Measurements from ENCODE around the gene TBC1D22A.

- TF ChIP-seq CTCF (IDR thresholded peaks at IDR 0.05 in 4 of 5, conservative IDR thresholded peaks at IDR 0.05 in 1 of 5) (no peak), POLR2A (IDR thresholded peaks at IDR 0.05) (no peak)
Observed at GRCh38 chr22:47013861-47014635, 251.6 kb downstream of the TBC1D22A start.

Measured in gastrocnemius medialis (tissue), 4 donors.